ENCODE results near the gene OR8D1.

Gene OR8D1

DNA sequence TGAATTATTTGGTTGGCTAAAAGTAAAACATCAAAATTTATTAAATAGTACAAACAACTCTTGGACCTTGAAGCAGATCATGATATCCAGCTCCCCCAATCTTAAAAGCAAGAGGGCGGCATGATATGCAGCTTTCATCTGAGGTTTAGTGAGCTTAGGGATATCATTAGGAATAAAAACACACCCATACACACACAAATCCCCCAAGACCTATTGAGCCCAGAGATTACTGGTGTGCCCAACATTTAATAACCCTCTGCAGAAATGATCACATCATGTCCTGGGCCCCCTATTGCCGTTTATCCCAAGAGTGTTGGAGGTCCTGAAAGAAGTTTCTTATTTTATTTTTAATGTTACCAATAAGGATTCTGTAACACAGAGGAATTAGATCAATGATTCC lies at the start of gene OR8D1:
Gene OR8D1 (minus strand): TSS at position 101 of the 400 bp plus-strand sequence. CDS start 3,183 bp downstream, outside the sequence.
- DNase-seq, result no peak

DNA sequence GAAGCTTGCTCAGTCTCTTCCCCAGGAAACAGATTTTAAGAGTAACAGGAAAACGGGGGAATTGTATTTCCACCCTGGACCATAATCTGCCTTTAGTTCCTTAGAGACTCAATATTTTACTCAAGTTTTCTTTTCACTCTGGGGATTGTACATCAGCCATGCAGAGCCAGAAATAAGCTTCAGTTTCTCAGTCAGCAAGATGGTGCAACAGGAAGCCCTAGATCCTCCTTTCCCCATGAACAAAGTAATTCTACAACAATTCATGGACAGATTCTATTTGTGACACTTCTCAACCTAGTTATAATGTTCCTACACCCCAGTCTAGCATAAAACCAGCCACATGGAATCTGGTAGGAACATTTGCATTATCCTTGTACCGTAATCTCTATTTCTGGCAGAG lies 45.8 kb upstream of the OR8D1 start:
- no peak for DNase-seq

DNA sequence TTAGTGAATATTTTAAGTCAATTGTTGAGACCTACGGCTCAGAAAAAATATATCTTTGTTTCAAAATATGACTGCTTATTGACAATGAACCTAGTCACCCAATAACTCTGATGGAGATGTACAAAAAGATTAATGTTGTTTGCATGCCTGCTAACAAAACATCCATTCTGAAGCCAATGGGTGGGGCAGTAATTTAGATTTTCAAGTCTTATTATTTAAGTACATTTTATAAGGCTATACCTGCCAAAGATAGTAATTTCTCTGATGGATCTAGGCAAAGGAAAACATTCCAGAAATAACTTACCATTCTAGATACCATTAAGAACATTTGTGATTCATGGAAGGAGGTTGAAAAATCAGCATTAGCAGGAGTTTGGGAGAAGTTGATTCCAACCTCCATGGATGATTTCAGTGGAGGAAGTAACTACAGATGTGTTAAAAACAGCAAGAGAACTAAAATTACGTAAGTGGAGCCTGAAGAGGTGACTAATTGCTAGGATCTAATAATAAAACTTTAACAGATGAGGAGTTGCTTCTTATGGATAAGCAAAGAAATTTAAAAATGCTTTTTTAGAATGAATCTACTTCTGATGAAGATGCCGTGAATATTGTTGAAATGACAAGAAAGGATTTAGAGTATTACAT lies 32.7 kb upstream of the OR8D1 start:
- no peak for DNase-seq

DNA sequence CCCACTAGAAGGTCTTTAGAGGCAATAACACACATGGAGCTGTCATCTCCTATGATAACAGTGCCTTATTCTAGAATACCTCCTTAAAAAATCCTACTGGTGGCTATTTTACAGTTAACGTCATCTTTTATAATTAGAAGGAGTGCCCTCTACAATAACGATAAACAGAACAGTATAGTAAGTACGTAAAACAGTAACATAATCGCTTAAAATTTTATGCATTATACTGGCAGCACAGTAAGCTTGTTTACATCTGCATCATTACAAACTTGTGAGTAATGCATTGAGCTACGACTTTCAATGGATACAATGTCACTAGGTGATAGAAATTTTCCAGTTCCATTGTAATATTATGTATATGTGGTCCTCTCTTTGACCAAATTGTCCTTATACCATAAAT lies 30.6 kb upstream of the OR8D1 start:
- DNase-seq, result no peak

DNA sequence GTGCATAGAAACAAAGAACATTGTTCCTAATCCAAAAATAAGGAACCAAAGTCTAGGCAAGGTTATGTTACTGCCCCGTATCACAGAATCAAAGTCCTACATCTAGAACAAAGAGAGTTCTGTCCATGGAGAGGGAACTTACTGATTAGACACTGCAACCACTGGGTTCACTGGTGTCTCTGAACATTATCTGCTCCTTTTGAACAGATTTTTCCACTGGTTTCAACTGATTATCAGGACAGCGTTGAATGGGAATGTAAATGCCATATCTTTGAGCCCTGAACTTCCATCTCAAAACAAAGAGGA lies 26.3 kb upstream of the OR8D1 start:
- DNase-seq, result no peak

DNA sequence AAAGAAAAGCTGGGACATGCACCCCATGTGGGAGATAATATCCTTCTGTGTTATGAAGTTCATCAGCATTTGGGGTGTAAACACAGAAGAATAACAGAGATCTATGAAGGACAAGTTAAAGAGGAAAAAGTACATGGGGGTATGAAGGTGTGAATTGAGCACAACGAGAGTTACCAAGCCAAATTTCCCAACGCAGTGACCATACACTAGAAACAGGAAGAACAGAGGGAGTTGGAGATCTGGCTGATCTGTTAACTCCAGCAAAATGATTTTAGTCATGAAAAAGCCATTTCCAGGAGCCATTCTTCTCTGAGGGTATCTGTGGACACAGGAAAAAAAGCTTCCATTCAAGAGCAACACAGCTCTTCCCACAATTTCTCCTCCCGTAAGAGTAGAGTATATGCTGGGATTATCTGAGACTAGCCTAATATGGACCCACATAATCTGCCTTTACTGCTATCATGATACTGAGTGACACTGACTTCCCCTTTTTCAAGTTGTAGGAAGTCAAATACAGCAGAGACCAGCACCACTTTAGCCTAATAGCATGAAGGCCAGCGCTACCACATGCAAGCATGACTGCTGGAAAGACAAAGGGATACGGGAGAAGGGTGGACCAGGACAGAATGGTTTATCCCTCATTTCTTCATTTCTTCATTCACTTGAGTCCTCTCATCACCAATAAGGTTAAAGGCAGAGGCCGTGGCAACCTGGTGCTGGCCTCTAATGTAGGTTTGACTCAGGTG lies 25.8 kb upstream of the OR8D1 start:
- no peak for DNase-seq

DNA sequence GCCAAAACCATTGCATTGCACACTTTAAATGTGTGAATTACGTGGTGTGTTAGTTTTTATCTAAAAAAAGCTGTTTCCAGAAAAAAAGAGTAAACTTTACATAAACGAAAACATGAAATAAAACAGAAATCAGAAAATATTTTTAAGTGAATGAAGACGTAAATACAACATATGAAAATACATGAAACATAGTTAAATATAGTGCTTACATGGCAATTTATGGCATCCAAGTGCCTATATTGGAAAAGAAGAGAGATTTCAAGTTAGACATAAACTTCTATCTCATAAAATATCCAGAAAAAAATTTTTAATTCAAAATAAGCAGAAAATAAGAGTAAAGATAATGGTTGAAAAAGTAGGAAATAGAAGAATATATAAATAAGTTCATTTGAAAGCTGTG lies 18.1 kb upstream of the OR8D1 start:
- no peak for DNase-seq

DNA sequence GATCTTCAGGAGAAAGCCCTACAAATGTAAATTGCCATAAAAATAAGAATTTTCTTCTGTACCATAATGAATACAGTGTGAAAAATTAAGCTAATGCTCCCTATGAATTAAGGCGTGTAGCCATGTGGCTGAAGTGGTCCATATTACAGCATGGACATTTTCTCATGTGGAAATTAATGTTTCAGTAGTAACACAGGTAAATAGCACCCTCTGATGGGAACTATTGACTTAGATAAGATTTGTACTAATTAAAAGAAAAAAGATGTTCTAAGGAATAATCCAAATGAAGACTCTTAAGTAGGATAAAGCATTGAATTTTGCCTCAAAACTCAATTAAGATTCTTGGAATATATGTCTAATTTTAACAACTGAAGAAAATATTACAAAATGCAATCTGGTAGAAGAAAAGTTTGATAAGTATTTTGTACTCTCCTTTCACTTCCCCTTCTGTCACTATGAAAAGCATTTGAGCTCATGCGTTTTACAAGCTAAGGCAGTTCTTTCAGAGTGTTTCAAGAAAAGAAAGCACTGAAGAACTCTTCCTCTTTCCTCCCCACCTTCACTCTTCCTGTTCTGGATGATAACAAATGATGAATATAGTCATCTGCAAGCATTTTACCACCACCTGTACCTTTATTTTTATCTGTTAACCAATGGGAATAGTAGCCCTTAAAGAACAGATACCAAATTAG lies 16.2 kb upstream of the OR8D1 start:
- no peak for DNase-seq

DNA sequence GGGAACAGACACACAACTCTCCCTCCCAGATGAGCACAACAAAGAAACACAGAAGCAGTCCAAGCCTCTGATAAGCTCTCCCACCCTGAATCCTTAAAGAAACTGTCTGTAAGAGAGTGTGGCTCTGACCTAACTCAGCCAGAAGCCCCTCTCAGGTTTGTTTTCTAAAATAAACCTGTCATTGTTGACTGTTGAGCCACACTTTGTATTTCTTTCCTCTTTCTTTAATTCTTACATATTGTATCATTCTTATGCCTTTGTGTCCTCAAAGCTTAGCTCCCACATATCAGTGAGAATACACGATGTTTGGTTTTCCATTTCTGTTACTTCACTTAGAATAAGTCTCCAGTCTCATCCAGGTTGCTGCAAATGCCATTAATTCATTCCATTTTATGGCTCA lies 14.0 kb upstream of the OR8D1 start:
- DNase-seq, result no peak

DNA sequence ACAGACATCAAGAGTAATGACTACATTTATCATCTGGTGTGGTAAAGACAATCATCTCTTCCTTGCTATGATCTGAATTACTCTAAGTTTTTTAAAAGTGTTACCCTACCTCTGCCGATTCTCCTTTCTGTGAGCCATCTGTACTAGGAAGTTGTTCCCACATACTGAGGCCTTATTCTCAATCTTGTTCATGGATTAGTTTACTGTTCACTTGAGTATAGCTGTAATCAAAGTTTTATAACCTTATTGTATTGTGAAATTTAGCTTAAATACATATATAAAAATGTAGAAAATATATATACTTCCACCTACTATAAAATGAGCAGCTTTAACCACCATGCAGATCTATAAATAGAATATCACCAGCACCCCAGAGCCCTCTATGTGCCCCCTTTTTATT lies 8.6 kb upstream of the OR8D1 start:
- DNase-seq, result no peak

DNA sequence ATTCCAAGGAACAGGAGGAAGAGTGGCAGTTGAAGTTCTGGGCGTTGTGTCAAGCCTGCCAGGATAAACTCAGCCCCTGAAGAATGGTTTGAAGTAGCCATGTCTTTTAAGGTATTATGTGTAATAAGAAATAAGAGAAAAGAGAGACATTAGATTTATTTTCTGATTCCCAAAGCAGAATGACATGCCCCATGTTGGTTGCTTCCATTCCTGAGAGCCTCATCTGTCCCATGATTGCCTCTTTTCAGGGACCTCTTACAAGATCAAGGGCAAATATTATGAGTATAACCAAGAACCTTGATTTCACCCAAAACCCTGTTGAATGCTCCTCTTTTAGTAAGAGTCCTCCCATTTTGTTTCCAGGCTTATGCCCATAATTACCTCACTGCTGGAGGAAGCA lies 6.3 kb upstream of the OR8D1 start, which contains the start of gene OR8D2:
Gene OR8D2 (minus strand): TSS at position 101 of the 400 bp plus-strand sequence. CDS start 0 bp downstream, at position 101.
- DNase-seq, result no peak

DNA sequence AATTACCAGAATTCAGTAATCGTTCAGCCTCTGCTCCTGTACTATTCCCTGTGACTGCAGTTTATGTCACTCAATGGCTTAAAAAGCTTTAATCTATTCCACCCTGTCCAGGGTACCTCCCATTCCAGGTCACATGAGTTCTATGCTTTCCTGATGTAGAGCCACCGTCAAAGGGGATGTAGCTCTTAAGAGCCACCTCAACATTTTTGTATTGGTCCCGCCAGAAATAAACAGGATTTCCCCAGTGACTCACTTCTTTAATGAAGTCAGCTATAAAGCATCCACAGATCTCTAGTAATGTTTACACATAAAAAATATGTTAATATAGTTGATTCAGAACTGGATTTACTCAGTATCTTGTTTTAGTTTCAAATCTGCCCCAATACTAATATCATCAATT lies 1.3 kb upstream of the OR8D1 start:
- DNase-seq, result no peak

DNA sequence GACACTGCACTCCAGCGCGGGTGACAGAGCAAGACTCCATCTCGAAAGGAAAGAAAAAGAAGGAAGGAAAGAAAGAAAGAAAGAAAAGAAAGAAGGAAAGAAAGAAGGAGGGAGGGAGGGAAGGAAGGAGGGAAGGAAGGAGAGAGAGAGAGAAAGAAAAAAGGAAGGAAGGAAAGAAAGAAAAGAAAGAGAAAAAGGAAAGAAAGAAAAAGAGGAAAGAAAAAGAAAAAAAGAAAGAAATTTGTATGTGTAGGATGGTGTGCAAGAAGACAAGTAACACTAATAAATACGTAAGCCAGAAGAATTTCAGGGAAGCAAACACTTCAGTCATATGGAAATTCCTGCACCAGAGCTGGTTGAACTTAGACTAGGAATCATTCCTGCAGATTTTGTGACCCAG lies 618 bp downstream of the OR8D1 start:
- DNase-seq, result no peak

DNA sequence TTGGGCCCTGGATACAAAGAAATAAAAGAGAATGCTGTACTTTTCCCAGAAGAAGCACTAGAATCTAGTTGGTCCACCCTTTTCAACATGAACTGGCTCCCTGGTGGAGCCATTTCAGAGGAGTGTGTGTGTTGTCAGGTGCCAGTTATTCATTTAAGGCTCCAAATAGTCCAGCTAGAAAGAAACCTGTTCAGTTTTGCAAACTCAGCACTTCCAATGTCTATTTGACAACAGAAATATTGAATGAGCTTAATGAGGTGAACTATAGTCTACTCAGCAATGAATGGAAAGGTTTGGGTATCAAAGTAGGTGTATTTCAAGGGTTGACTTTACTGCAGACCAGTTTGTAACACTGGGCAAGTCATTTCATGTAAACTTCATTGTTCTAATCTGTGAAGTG lies 2.1 kb downstream of the OR8D1 start:
- DNase-seq, result no peak

DNA sequence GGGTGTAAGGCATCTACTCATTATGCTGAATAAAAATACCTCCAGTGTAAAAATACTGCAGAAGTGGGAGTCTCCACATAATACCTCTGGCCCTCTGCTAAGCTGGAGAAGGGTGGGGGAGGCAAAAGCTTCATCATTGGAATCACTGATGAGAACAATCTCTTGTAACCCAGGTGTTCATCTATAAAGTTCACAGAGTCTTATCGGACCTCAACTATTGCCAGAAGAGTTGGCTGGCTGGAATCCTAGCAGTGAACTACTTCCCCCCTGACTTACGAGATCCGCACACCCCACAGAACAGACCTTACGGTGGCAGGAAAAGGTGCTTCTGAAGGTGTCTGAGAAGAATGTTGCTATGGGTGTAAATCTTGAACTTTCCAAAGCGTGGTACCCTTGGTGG lies 2.5 kb downstream of the OR8D1 start:
- DNase-seq, result no peak

DNA sequence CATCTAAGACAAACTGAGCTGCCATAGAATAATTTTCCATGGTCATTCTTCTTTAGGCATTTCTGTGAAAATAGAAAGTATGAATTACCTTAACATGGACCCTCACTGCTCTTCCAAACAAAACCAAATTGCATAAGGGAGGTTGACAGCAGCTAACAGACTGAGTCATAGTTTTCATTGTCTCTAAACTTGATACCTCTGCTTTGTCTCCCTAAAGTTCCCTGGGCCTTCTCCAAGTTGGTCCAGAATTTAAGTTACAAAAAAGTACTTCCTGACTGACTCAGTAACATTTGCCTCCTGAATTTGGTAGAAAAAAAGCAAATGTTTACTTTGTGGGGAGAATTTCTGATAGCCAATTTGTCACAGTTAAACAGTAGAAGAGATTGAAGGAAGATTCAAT lies 3.0 kb downstream of the OR8D1 start:
- no peak for DNase-seq

DNA sequence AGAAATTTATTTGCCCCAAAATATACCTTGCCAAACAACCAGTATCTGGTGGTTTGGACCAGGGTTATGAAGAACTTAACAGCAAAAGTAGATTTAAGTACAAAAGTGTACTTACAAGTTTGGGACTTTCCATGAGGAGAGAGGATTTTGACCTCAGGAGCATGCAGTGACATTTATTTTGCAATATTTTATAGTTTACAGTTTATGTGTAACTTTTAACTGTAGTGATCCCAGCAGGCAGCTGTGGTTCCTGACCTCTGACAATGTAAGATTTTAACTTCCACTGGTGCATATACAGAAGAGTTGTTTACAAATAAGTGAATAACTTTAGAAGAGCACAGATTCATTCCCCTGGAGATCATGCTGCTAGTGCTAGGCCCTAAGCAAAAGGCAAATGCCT lies 6.7 kb downstream of the OR8D1 start:
- DNase-seq, result no peak

DNA sequence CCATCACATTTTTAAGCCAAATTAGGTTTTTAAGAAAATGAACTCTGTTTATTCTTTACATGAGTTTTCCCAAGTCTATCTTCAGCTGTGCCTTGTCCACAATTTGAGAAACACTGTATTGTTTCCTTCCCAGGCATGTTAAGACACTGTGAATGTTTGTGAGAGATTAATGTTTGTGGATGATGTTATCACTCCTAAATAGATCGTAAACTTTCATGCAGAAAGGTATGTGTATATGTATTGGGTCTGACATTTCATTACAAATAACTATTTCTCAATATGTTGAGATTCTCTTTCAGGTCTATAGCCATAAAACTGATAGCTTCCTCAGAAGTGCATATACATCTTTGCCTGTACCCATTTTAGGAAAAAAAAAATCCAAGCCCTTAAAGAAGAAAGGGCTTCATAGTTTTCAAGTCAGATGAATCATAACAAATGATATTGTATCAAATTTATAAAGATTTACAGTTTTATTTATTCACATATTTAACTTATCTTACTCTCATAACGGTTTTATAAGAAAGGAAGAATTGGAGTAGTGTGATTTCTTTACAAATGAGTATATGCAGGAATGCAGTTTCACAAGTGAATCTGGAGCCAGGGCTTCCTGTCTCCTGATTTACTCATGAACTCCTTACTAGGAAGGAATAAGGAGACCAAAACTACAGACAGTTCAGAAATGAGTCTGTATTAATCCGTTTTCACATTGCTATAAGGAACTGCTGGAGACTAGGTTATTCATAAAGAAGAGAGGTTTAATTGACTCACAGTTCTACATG lies 11.2 kb downstream of the OR8D1 start:
- DNase-seq, result no peak

DNA sequence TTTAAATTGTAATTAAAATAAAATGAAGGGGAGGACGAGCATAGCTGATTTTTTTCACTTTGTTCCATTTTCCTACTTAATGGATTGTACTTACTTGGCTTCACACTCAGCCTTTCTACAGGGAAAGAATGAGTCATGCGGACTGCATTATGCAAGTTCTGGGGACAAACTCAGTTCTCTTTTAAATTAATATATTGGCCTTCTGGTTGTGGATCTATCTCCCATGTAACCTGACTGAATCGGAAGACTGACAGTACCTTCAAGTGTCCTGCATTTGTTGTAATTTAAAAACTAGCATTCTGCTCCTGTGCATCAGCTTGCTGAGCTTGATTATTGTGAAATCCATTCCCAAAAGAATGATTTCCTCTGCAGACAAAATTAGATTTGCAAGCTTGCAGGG lies 12.2 kb downstream of the OR8D1 start:
- DNase-seq, result no peak

DNA sequence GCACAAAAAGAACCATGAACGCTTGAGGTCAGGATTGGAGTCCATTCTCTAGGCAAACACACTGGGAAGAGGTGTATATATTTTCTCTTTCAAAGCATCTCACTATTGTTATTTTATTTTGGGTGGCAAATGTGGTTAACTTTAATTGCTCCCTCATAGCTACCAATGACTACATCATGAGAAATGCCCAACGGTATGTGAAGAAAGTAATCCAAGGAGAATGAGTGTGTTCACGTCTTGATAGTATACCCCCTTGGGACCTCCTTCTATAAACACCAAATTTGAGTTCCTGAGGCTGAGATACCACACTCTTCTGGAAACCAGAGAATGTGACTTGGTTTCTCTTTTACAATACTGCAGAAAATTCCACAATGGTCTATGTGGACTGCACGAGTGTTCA lies 15.8 kb downstream of the OR8D1 start:
- DNase-seq, result no peak

DNA sequence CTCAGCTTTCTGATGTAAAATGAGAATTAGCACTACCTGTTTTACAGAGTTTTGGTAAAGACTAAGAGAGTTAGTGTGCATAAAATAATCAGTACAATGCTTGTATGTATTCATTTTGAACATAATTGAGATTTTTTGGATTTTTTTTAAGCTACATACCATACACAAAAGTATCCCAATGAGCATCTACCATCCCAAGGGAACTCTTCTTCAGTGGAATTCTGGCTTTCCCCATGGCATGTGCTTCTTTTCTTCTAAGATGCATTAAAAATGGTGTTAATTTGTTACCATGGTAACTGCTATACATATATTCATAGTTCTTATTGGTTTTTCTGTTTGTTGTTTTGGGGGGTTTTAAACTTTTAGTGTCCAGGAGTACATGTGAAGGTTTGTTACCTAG lies 17.7 kb downstream of the OR8D1 start:
- no peak for DNase-seq

DNA sequence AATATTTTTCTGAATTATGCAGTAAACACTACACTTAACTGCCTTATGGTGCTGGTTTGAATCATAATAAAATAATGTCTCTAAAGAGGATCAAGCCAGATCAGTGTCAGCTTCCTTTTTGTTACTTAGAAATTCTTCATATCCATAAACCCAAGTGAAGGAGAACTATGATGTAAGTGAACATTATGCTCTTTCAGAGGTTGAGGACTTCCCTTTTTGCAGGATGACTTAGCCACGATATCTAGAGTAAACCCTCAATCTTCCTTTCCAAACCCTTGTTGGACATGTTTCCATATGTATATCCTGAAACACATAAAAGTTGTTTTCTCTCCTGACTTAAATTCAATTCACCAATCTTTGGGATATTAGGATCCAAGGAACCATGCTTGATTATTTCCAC lies 19.1 kb downstream of the OR8D1 start:
- no peak for DNase-seq

DNA sequence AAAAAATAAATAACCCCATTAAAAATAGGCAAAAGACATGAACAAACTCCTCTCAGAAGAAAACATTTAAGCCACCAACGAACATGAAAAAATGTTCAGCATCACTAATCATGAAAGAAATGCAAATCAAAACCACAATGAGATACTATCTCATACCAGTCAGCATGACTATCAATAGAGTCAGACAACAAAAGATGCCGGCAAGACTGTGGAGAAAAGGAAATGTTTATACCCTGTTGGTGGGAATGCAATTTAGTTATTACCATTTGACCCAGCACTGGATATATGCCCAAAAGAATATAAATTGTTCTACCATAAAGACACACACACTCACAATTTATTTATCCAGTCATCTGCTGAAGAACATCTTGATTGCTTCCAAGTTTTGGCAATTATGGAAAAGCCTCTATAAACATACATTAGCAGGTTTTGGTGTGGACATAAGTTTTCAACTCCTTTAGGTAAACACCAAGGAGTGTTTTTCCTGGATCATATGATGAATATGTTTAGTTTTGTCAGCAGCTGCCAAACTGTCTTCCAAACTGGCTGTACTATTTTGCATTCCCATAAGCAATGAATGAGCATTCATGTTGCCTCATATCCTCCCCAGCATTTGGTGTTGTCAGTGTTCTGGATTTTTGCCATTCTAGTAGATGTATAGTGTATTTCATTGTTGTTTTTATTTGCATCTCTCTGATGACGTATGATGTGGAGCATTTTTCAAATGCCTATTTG lies 28.0 kb downstream of the OR8D1 start:
- no peak for DNase-seq
